ENCODE measurements around the gene ANGEL1.

Gene ANGEL1

DNA sequence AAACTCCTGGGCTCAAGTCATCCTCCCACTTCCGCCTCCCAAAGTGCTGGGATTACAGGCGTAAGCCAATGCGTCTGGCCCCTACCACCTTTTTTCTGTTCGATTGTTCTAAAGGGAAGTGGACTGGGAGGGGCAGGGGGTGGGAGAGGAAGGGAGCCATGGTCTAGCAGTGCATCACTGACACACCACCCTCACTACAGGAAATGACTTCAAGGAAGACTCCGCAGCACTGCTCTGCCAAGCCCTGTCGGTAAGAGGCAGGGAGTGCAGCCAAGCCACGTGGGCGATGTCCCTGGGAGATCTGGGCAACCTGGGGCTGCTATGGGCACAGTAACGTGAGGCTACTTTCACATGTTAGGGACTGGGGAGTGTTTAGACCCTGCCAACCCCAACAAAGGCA is 31.5 kb upstream of the ANGEL1 start:
- TF ChIP-seq, protein P1, sequence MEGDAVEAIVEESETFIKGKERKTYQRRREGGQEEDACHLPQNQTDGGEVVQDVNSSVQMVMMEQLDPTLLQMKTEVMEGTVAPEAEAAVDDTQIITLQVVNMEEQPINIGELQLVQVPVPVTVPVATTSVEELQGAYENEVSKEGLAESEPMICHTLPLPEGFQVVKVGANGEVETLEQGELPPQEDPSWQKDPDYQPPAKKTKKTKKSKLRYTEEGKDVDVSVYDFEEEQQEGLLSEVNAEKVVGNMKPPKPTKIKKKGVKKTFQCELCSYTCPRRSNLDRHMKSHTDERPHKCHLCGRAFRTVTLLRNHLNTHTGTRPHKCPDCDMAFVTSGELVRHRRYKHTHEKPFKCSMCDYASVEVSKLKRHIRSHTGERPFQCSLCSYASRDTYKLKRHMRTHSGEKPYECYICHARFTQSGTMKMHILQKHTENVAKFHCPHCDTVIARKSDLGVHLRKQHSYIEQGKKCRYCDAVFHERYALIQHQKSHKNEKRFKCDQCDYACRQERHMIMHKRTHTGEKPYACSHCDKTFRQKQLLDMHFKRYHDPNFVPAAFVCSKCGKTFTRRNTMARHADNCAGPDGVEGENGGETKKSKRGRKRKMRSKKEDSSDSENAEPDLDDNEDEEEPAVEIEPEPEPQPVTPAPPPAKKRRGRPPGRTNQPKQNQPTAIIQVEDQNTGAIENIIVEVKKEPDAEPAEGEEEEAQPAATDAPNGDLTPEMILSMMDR (IDR thresholded peaks at IDR 0.05; ENCODE audit: insufficient read depth, low read length, poor library complexity, severe bottlenecking), result no peak
- TF ChIP-seq EZH2phosphoT487 (conservative IDR thresholded peaks at IDR 0.05; ENCODE audit: low read length), result no peak

DNA sequence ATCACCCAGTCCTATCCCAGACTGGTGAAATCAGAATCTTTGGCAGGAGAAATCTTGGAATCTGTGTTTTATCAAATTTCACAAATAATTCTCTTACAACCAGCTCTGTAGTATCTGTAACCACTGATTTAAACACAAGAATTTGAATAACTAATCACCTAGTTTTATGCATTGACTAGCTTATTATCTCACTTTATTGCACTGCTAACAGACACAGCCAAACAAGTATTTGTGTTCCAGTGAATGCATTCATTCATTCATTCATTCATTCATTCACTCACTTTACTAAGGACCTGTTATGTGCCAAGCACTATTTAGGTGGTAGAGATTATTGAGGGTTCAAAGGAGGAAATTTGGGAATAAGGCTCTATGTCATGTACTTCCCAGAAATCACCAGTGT is 29.7 kb upstream of the ANGEL1 start:
- H3K27ac ChIP-seq (ENCODE audit: low read depth, low read length), result no peak overlapping the region
- H3K27me3 ChIP-seq (ENCODE audit: low read length), result no peaks in the 10 kb centered on the region
- H4K20me1 ChIP-seq (ENCODE audit: low read depth, low read length), result no peaks in the 10 kb centered on the region
- no peaks in the 10 kb centered on the region for H3F3A ChIP-seq (ENCODE audit: insufficient read depth)
- no peak for TF ChIP-seq EZH2phosphoT487 (conservative IDR thresholded peaks at IDR 0.05; ENCODE audit: low read length)
- no peak overlapping the region for H2AFZ ChIP-seq (ENCODE audit: low read depth, low read length, severe bottlenecking)
- H3K9me3 ChIP-seq (ENCODE audit: insufficient read depth, low read length), result no peaks in the 10 kb centered on the region
- no peaks in the 10 kb centered on the region for H3K9me2 ChIP-seq (replicated peaks; ENCODE audit: insufficient read depth, low read length)
- no peak overlapping the region for H3K4me2 ChIP-seq (ENCODE audit: low read depth, low read length, poor library complexity, severe bottlenecking)
- H3K79me2 ChIP-seq (ENCODE audit: insufficient read depth, low read length), result no peaks in the 10 kb centered on the region
- no peaks in the 10 kb centered on the region for H3K36me3 ChIP-seq (ENCODE audit: low read length)
- no peak overlapping the region for H3K4me3 ChIP-seq (ENCODE audit: insufficient read depth, low read length, poor library complexity, severe bottlenecking)
- H3K9ac ChIP-seq (ENCODE audit: low read length), result no peak overlapping the region

More for the DNA sequence above, 31.5 kb upstream of the ANGEL1 start:
- Histone ChIP-seq H3K27ac (ENCODE audit: low read depth, low read length) (no peak overlapping the region), H2AFZ (ENCODE audit: low read depth, low read length, severe bottlenecking) (no peak overlapping the region), H3F3A (ENCODE audit: insufficient read depth) (no peaks in the 10 kb centered on the region), H3K36me3 (ENCODE audit: low read length) (no peaks in the 10 kb centered on the region), H4K20me1 (ENCODE audit: low read depth, low read length) (no peaks in the 10 kb centered on the region), H3K9ac (ENCODE audit: low read length) (no peak overlapping the region), H3K9me2 (replicated peaks; ENCODE audit: insufficient read depth, low read length) (no peaks in the 10 kb centered on the region), H3K4me2 (ENCODE audit: low read depth, low read length, poor library complexity, severe bottlenecking) (no peak overlapping the region), H3K79me2 (ENCODE audit: insufficient read depth, low read length) (no peaks in the 10 kb centered on the region), H3K9me3 (ENCODE audit: insufficient read depth, low read length) (no peaks in the 10 kb centered on the region), H3K4me3 (ENCODE audit: insufficient read depth, low read length, poor library complexity, severe bottlenecking) (no peak overlapping the region), H3K27me3 (ENCODE audit: low read length) (no peaks in the 10 kb centered on the region)

DNA sequence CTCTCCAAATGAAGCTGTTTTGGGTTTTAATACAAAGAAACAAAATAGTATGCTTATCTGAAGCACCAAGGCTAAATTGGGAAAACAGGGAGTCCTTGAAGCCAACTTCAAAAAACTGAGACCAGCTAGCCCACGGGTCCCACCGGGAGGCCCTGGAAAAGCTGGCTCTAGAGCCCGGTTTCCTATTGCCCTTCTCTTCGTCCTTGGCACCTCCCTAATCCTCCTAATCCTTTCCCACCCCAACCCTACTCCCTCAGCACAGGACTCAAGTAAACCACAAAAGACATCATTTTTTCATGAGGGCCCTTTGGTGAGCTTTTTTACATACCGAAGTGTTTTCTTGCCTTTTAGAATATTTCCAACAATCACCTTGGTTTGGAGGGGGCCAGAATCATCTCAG is 24.8 kb upstream of the ANGEL1 start:
- Histone ChIP-seq H3K4me2 (ENCODE audit: low read depth, low read length, poor library complexity, severe bottlenecking) (no peak overlapping the region), H3K27me3 (ENCODE audit: low read length) (no peaks in the 10 kb centered on the region), H3K79me2 (ENCODE audit: insufficient read depth, low read length) (no peaks in the 10 kb centered on the region), H4K20me1 (ENCODE audit: low read depth, low read length) (no peaks in the 10 kb centered on the region), H3K9me3 (ENCODE audit: insufficient read depth, low read length) (no peaks in the 10 kb centered on the region), H3K9ac (ENCODE audit: low read length) (no peak overlapping the region), H3F3A (ENCODE audit: insufficient read depth) (no peaks in the 10 kb centered on the region), H3K27ac (ENCODE audit: low read depth, low read length) (no peak overlapping the region), H3K4me3 (ENCODE audit: insufficient read depth, low read length, poor library complexity, severe bottlenecking) (no peak overlapping the region), H3K36me3 (ENCODE audit: low read length) (no peaks in the 10 kb centered on the region), H3K9me2 (replicated peaks; ENCODE audit: insufficient read depth, low read length) (no peaks in the 10 kb centered on the region), H2AFZ (ENCODE audit: low read depth, low read length, severe bottlenecking) (no peak overlapping the region)
- TF ChIP-seq, protein P1 (IDR thresholded peaks at IDR 0.05; ENCODE audit: insufficient read depth, low read length, poor library complexity, severe bottlenecking), result no peak
- TF ChIP-seq EZH2phosphoT487 (conservative IDR thresholded peaks at IDR 0.05; ENCODE audit: low read length), result no peak

DNA sequence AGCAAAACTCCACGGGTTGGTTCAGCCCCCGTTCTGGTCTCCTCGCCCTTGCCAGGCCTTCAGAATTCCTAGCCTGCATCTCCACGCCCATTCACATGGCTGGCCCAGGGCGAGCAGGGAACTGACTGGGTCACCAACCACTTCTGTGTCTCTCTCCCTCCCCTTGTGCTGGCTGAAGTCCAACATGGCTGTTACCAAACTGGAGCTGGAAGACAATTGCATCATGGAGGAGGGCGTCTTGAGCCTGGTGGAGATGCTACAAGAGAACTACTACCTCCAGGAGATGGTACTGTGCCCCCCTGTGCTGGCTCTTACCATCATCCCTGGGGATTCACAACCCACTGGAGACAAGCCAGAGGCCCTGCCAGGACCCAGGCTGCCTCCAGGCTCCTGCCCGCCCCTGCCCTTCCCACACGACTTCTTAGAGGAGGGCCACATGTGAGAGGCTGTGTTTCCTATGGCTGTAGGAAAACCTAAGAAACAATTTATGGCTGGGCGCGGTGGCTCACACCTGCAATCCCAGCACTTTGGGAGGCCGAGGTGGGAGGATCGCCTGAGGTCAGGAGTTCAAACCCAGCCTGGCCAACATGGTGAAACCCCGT is 23.4 kb upstream of the ANGEL1 start:
- Histone ChIP-seq H3K27me3 (ENCODE audit: low read length) (no peaks in the 10 kb centered on the region), H2AFZ (ENCODE audit: low read depth, low read length, severe bottlenecking) (no peak overlapping the region), H3K79me2 (ENCODE audit: insufficient read depth, low read length) (no peaks in the 10 kb centered on the region), H3K27ac (ENCODE audit: low read depth, low read length) (no peak overlapping the region), H3K36me3 (ENCODE audit: low read length) (no peaks in the 10 kb centered on the region), H3F3A (ENCODE audit: insufficient read depth) (no peaks in the 10 kb centered on the region), H3K9me2 (replicated peaks; ENCODE audit: insufficient read depth, low read length) (no peaks in the 10 kb centered on the region), H3K4me3 (ENCODE audit: insufficient read depth, low read length, poor library complexity, severe bottlenecking) (no peak overlapping the region), H4K20me1 (ENCODE audit: low read depth, low read length) (no peaks in the 10 kb centered on the region), H3K4me2 (ENCODE audit: low read depth, low read length, poor library complexity, severe bottlenecking) (no peak overlapping the region), H3K9me3 (ENCODE audit: insufficient read depth, low read length) (no peaks in the 10 kb centered on the region), H3K9ac (ENCODE audit: low read length) (no peak overlapping the region)
- no peak for TF ChIP-seq EZH2phosphoT487 (conservative IDR thresholded peaks at IDR 0.05; ENCODE audit: low read length)
- TF ChIP-seq, protein P1 (IDR thresholded peaks at IDR 0.05; ENCODE audit: insufficient read depth, low read length, poor library complexity, severe bottlenecking), result no peak
